Measurements from ENCODE around the gene MT1A. TPM values are rescaled to one million over a fixed set of nuclear protein-coding genes. Genes with fewer than 3 reads are reported as not detected.
A peak's percentile ranks its signal among the peaks of the same experiment; 100 is the strongest.

The MT1A gene
- polyA plus RNA-seq, 1 of the 3 experiments (the other 2 are of a cell fraction), result 5.4 TPM

DNA sequence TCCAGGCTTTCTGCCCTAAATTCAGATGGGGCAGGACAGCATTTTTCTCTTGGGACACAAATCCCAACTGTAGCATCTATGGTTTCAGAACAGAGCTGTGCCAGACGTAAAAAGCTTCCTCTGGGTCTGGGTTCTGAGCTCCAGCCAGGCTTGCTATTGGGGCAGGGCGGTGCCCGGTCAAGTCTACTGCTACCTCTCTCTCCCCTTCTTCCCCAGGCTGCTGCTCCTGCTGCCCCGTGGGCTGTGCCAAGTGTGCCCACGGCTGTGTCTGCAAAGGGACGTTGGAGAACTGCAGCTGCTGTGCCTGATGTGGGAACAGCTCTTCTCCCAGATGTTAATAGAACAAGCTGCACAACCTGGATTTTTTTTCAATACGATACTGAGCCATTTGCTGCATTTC is 4.9 kb upstream of the MT1A start (continued):
- TF ChIP-seq, protein P1, sequence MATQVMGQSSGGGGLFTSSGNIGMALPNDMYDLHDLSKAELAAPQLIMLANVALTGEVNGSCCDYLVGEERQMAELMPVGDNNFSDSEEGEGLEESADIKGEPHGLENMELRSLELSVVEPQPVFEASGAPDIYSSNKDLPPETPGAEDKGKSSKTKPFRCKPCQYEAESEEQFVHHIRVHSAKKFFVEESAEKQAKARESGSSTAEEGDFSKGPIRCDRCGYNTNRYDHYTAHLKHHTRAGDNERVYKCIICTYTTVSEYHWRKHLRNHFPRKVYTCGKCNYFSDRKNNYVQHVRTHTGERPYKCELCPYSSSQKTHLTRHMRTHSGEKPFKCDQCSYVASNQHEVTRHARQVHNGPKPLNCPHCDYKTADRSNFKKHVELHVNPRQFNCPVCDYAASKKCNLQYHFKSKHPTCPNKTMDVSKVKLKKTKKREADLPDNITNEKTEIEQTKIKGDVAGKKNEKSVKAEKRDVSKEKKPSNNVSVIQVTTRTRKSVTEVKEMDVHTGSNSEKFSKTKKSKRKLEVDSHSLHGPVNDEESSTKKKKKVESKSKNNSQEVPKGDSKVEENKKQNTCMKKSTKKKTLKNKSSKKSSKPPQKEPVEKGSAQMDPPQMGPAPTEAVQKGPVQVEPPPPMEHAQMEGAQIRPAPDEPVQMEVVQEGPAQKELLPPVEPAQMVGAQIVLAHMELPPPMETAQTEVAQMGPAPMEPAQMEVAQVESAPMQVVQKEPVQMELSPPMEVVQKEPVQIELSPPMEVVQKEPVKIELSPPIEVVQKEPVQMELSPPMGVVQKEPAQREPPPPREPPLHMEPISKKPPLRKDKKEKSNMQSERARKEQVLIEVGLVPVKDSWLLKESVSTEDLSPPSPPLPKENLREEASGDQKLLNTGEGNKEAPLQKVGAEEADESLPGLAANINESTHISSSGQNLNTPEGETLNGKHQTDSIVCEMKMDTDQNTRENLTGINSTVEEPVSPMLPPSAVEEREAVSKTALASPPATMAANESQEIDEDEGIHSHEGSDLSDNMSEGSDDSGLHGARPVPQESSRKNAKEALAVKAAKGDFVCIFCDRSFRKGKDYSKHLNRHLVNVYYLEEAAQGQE (IDR thresholded peaks at IDR 0.05; ENCODE audit: low read depth, low read length), result no peak
- TF ChIP-seq NRF1 (IDR thresholded peaks at IDR 0.05; ENCODE audit: low read depth, low read length) (no peak), RXRA (IDR thresholded peaks at IDR 0.05; ENCODE audit: borderline replicate concordance, low read depth) (no peak), GABPA (IDR thresholded peaks at IDR 0.05; ENCODE audit: low read depth) (no peak), TAF1 (IDR thresholded peaks at IDR 0.05; ENCODE audit: borderline replicate concordance, low read depth, low read length) (no peak), RFX5 (IDR thresholded peaks at IDR 0.05; ENCODE audit: low read length) (no peak), TCF12 (IDR thresholded peaks at IDR 0.05) (no peak), SIN3A (IDR thresholded peaks at IDR 0.05; ENCODE audit: borderline replicate concordance, low read depth, low read length) (no peak), YY1 (IDR thresholded peaks at IDR 0.05; ENCODE audit: low read depth) (no peak), FOXM1 (IDR thresholded peaks at IDR 0.05; ENCODE audit: low read depth) (no peak), ELF1 (IDR thresholded peaks at IDR 0.05) (no peak), RCOR1 (IDR thresholded peaks at IDR 0.05; ENCODE audit: low read length) (no peak), FOSL2 (IDR thresholded peaks at IDR 0.05; ENCODE audit: borderline replicate concordance, low read depth) (no peak)
- TF ChIP-seq, protein P2, sequence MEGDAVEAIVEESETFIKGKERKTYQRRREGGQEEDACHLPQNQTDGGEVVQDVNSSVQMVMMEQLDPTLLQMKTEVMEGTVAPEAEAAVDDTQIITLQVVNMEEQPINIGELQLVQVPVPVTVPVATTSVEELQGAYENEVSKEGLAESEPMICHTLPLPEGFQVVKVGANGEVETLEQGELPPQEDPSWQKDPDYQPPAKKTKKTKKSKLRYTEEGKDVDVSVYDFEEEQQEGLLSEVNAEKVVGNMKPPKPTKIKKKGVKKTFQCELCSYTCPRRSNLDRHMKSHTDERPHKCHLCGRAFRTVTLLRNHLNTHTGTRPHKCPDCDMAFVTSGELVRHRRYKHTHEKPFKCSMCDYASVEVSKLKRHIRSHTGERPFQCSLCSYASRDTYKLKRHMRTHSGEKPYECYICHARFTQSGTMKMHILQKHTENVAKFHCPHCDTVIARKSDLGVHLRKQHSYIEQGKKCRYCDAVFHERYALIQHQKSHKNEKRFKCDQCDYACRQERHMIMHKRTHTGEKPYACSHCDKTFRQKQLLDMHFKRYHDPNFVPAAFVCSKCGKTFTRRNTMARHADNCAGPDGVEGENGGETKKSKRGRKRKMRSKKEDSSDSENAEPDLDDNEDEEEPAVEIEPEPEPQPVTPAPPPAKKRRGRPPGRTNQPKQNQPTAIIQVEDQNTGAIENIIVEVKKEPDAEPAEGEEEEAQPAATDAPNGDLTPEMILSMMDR (IDR thresholded peaks at IDR 0.05), result no peak

GRCh38 chr16:56634715-56635440 is 3.6 kb upstream of the MT1A start:
- TF ChIP-seq RFX5 (IDR thresholded peaks at IDR 0.05; ENCODE audit: low read length) (no peak), MXI1 (IDR thresholded peaks at IDR 0.05; ENCODE audit: low read depth, low read length) (no peak), RXRA (IDR thresholded peaks at IDR 0.05; ENCODE audit: borderline replicate concordance, low read depth) (no peak), YY1 (IDR thresholded peaks at IDR 0.05; ENCODE audit: low read depth) (no peak), NFIC (IDR thresholded peaks at IDR 0.05; ENCODE audit: borderline replicate concordance) (no peak), SIN3A (IDR thresholded peaks at IDR 0.05; ENCODE audit: borderline replicate concordance, low read depth, low read length) (no peak), GATA2 (CRISPR knock-in tag; IDR thresholded peaks at IDR 0.05) (no peak), POLR2AphosphoS5 (IDR thresholded peaks at IDR 0.05; ENCODE audit: low read depth, low read length) (no peak)
- TF ChIP-seq, protein P1 (IDR thresholded peaks at IDR 0.05; ENCODE audit: low read depth, low read length), result no peak
- Histone ChIP-seq H3K79me2 (ENCODE audit: insufficient read depth) (no peaks in the 10 kb centered on the region), H3K4me1 (ENCODE audit: control insufficient read depth in 1 of 2, insufficient read depth in 2 of 2, low read depth in 1 of 2, low read length in 1 of 2) (peaks cover 0 to 15% of the 10 kb centered on the region in 2 experiments; a peak in 1 of 4 replicates), H3K9me2 (no peaks in the 10 kb centered on the region), H3K9ac (no peak overlapping the region), H3K9me3 (no peaks in the 10 kb centered on the region), H3K27ac (ENCODE audit: low read depth in 2 of 2, low read length in 1 of 2) (no peak overlapping the region), H3K4me2 (peak overlapping the region; percentile 50), H3K27me3 (ENCODE audit: insufficient read depth) (peaks cover 31% of the 10 kb centered on the region; the same call in 1 of the 2 replicates), H3F3A (replicated peaks; ENCODE audit: insufficient read depth) (no peaks in the 10 kb centered on the region), H3K36me3 (replicated peaks in 1 of 2; ENCODE audit: control insufficient read depth in 1 of 2, insufficient read depth in 2 of 2, low read length in 1 of 2) (no peaks in the 10 kb centered on the region), H4K20me1 (ENCODE audit: insufficient read depth) (no peaks in the 10 kb centered on the region), H3K4me3 (ENCODE audit: low read depth in 2 of 2, low read length in 1 of 2) (peak overlapping the region; percentile 35 to 37; a peak in 3 of 4 replicates), H2AFZ (ENCODE audit: low read depth) (no peak overlapping the region)
- CTCF ChIA-PET, result interaction anchor here (0.7 to 1.1 kb wide), 2 partner anchors 48 to 68 kb away, joined by 3 read pairs; no protein-coding TSS in a partner anchor
- WGBS (ENCODE audit: low lambda C conversion rate), result 30% methylated on average over 36 of the region's 47 CpGs
- peak; percentile 53 for DNase-seq
- POLR2A ChIA-PET, result no interaction called here

Data from SK-N-SH (cell line).